ENCODE results near the gene EEF1AKMT2. TPM values are rescaled to one million over a fixed set of nuclear protein-coding genes. Genes with fewer than 3 reads are reported as not detected.

EEF1AKMT2 gene
- total and polyA plus RNA-seq, 9 of the 15 experiments (the other 6 are each of a cell fraction or from before 2014, with no cell fraction given): 9.3 to 34.3 (median 23.7) TPM

DNA sequence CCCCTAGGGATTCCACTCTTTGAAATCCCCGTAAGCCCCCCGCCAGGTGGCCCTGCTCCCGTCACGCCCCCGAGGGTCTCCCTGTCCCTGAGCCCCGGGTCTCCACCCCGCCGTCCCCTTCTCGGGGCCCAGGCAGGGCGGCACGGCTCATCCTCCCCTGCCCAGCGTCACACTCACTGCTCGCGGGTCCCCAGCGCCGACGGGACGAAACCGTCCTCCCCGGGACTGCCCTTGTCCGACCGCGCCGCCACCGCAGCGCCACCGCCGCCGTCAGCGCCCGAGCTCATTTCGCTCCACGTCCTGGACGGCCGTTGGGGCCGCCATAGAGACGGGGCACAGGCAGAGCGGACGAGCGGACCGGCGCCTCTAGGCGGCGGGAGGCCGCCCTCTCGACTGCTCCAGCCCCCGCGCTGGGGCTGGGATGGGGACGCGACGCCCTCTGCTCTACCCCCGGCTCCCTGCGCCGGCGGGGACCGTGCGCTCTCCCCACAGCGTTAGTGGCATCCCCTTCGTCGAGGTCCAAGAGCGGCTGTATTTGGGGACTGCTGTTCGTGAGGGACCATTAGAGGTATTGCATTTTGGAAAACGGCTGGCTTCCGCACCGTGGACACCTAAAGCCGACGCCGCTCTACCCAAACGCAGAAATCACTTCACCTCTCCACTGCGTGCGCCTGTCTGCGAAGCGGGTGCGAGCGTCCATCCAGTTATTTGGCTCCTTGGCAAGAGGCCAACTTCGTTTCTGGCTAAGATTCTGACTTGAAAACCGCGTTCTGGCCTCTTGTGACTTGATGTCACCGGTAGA, at the start of gene EEF1AKMT2 (continued):
- TF ChIP-seq, protein P1, sequence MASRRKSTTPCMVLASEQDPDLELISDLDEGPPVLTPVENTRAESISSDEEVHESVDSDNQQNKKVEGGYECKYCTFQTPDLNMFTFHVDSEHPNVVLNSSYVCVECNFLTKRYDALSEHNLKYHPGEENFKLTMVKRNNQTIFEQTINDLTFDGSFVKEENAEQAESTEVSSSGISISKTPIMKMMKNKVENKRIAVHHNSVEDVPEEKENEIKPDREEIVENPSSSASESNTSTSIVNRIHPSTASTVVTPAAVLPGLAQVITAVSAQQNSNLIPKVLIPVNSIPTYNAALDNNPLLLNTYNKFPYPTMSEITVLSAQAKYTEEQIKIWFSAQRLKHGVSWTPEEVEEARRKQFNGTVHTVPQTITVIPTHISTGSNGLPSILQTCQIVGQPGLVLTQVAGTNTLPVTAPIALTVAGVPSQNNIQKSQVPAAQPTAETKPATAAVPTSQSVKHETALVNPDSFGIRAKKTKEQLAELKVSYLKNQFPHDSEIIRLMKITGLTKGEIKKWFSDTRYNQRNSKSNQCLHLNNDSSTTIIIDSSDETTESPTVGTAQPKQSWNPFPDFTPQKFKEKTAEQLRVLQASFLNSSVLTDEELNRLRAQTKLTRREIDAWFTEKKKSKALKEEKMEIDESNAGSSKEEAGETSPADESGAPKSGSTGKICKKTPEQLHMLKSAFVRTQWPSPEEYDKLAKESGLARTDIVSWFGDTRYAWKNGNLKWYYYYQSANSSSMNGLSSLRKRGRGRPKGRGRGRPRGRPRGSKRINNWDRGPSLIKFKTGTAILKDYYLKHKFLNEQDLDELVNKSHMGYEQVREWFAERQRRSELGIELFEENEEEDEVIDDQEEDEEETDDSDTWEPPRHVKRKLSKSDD (conservative IDR thresholded peaks at IDR 0.05; ENCODE audit: low read length): no peak
- no peak for TF ChIP-seq GTF2A2 (tag; IDR thresholded peaks at IDR 0.05)
- no peak for TF ChIP-seq RBM14 (IDR thresholded peaks at IDR 0.05; ENCODE audit: borderline replicate concordance, insufficient read depth, low read depth, low read length)
- TF ChIP-seq RAD21 (CRISPR knock-in tag; conservative IDR thresholded peaks at IDR 0.05 in 1 of 2, IDR thresholded peaks at IDR 0.05 in 1 of 2): no peak
- peak; percentile 91 for TF ChIP-seq POLR2A (conservative IDR thresholded peaks at IDR 0.05)
- peak; percentile 90 for TF ChIP-seq CCNT2 (IDR thresholded peaks at IDR 0.05; ENCODE audit: borderline replicate concordance, extremely low read depth, insufficient read length, low read depth, low read length)
- peak; percentile 89 for TF ChIP-seq CBX1 (IDR thresholded peaks at IDR 0.05; ENCODE audit: low read depth)
- peak; percentile 83 for TF ChIP-seq NFIX (CRISPR knock-in tag; IDR thresholded peaks at IDR 0.05; ENCODE audit: low read depth)
- TF ChIP-seq TCF7 (IDR thresholded peaks at IDR 0.05; ENCODE audit: borderline replicate concordance): no peak
- no peak for TF ChIP-seq NCOA2 (IDR thresholded peaks at IDR 0.05; ENCODE audit: partially characterized antibody in 2 of 2)
- peak; percentile 64; the same call in 1 of the 2 replicates for TF ChIP-seq PML (IDR thresholded peaks at IDR 0.05; ENCODE audit: low read length)
- TF ChIP-seq FOS (IDR thresholded peaks at IDR 0.05; ENCODE audit: extremely low read depth, insufficient read length): no peak
- TF ChIP-seq ZFP36 (IDR thresholded peaks at IDR 0.05; ENCODE audit: low read depth, low read length, partially characterized antibody): no peak
- TF ChIP-seq EZH2 (IDR thresholded peaks at IDR 0.05; ENCODE audit: borderline replicate concordance, low read depth, low read length): no peak
- TF ChIP-seq HDAC1 (IDR thresholded peaks at IDR 0.05): 0 out of 4 replicates have a peak, but pooled peaks of 1 of the 2 experiments have one; percentile 34
- TF ChIP-seq ZNF57 (CRISPR knock-in tag; IDR thresholded peaks at IDR 0.05): no peak
- TF ChIP-seq, protein P2, sequence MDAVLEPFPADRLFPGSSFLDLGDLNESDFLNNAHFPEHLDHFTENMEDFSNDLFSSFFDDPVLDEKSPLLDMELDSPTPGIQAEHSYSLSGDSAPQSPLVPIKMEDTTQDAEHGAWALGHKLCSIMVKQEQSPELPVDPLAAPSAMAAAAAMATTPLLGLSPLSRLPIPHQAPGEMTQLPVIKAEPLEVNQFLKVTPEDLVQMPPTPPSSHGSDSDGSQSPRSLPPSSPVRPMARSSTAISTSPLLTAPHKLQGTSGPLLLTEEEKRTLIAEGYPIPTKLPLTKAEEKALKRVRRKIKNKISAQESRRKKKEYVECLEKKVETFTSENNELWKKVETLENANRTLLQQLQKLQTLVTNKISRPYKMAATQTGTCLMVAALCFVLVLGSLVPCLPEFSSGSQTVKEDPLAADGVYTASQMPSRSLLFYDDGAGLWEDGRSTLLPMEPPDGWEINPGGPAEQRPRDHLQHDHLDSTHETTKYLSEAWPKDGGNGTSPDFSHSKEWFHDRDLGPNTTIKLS (IDR thresholded peaks at IDR 0.05; ENCODE audit: borderline replicate concordance, low read depth): peak; percentile 89
- no peak for TF ChIP-seq JUNB (CRISPR knock-in tag; conservative IDR thresholded peaks at IDR 0.05)
- no peak for TF ChIP-seq ZC3H4 (CRISPR knock-in tag; IDR thresholded peaks at IDR 0.05; ENCODE audit: borderline replicate concordance)
- TF ChIP-seq TAF15 (IDR thresholded peaks at IDR 0.05; ENCODE audit: low read depth, low read length): no peak
- peak; percentile 60; the same call in 1 of the 2 replicates for TF ChIP-seq MBD2 (IDR thresholded peaks at IDR 0.05; ENCODE audit: borderline replicate concordance, low read depth)
- no peak; the same call in 1 of the 2 replicates for TF ChIP-seq IRF2 (CRISPR knock-in tag; IDR thresholded peaks at IDR 0.05)
- peak in 1 of 2 experiments; percentile 40; a peak in 2 of 4 replicates for TF ChIP-seq TRIM24 (IDR thresholded peaks at IDR 0.05)
- TF ChIP-seq, protein P3, sequence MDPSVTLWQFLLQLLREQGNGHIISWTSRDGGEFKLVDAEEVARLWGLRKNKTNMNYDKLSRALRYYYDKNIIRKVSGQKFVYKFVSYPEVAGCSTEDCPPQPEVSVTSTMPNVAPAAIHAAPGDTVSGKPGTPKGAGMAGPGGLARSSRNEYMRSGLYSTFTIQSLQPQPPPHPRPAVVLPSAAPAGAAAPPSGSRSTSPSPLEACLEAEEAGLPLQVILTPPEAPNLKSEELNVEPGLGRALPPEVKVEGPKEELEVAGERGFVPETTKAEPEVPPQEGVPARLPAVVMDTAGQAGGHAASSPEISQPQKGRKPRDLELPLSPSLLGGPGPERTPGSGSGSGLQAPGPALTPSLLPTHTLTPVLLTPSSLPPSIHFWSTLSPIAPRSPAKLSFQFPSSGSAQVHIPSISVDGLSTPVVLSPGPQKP (CRISPR knock-in tag; IDR thresholded peaks at IDR 0.05): no peak
